ENCODE measurements around the gene CHMP2A. TPM values are rescaled to one million over a fixed set of nuclear protein-coding genes. Genes with fewer than 3 reads are reported as not detected.

Gene CHMP2A
- polyA plus RNA-seq, 1 donor from 2014 or later = 189 TPM

GRCh38 chr19:58548859-58549663, 5.8 kb downstream of the CHMP2A start:
- Histone ChIP-seq H3F3A (ENCODE audit: insufficient read depth, low read length, poor library complexity, severe bottlenecking) (peaks cover 5% of the 10 kb centered on the region), H3K4me2 (ENCODE audit: low read length) (no peak overlapping the region), H3K79me2 (replicated peaks; ENCODE audit: insufficient read depth, low read length) (peaks cover 33% of the 10 kb centered on the region), H3K27me3 (ENCODE audit: insufficient read depth, low read depth, low read length) (no peaks in the 10 kb centered on the region), H3K4me3 (ENCODE audit: low read length) (no peak overlapping the region), H3K36me3 (ENCODE audit: insufficient read depth, low read length) (peaks cover 3% of the 10 kb centered on the region), H3K9me2 (ENCODE audit: insufficient read depth, low read length) (no peaks in the 10 kb centered on the region), H2AFZ (ENCODE audit: low read depth, low read length) (no peak overlapping the region), H3K9ac (ENCODE audit: low read length) (no peak overlapping the region), H3K27ac (ENCODE audit: low read length) (no peak overlapping the region), H3K9me3 (ENCODE audit: low read length) (no peaks in the 10 kb centered on the region), H4K20me1 (ENCODE audit: insufficient read depth) (peaks cover 39% of the 10 kb centered on the region)
- TF ChIP-seq RAD21 (conservative IDR thresholded peaks at IDR 0.05) (no peak), EZH2 (IDR thresholded peaks at IDR 0.05; ENCODE audit: borderline replicate concordance, insufficient read depth, low read length, poor library complexity, severe bottlenecking) (no peak), TAF1 (IDR thresholded peaks at IDR 0.05; ENCODE audit: low read depth) (no peak), SMC3 (conservative IDR thresholded peaks at IDR 0.05; ENCODE audit: poor library complexity) (no peak), REST (IDR thresholded peaks at IDR 0.05; ENCODE audit: borderline replicate concordance) (no peak), POLR2AphosphoS5 (IDR thresholded peaks at IDR 0.05) (no peak), CTCF (IDR thresholded peaks at IDR 0.05; ENCODE audit: poor library complexity, severe bottlenecking) (no peak), MXI1 (conservative IDR thresholded peaks at IDR 0.05; ENCODE audit: poor library complexity, severe bottlenecking) (no peak), EP300 (conservative IDR thresholded peaks at IDR 0.05; ENCODE audit: poor library complexity, severe bottlenecking) (no peak)

- Histone ChIP-seq H3K4me3 (ENCODE audit: low read length) (peak overlapping the region; percentile 96), H3F3A (ENCODE audit: insufficient read depth, low read length, poor library complexity, severe bottlenecking) (no peaks in the 10 kb centered on the region), H3K36me3 (ENCODE audit: insufficient read depth, low read length) (peaks cover 3% of the 10 kb centered on the region), H3K9ac (ENCODE audit: low read length) (no peak overlapping the region), H3K79me2 (replicated peaks; ENCODE audit: insufficient read depth, low read length) (peaks cover 33% of the 10 kb centered on the region), H4K20me1 (ENCODE audit: insufficient read depth) (peaks cover 39% of the 10 kb centered on the region), H3K27ac (ENCODE audit: low read length) (no peak overlapping the region), H3K9me3 (ENCODE audit: low read length) (no peaks in the 10 kb centered on the region), H3K9me2 (ENCODE audit: insufficient read depth, low read length) (no peaks in the 10 kb centered on the region), H3K27me3 (ENCODE audit: insufficient read depth, low read depth, low read length) (no peaks in the 10 kb centered on the region), H2AFZ (ENCODE audit: low read depth, low read length) (no peak overlapping the region), H3K4me2 (ENCODE audit: low read length) (no peak overlapping the region)
- no peak for TF ChIP-seq POLR2AphosphoS5 (IDR thresholded peaks at IDR 0.05)
- TF ChIP-seq EZH2 (IDR thresholded peaks at IDR 0.05; ENCODE audit: borderline replicate concordance, insufficient read depth, low read length, poor library complexity, severe bottlenecking) = no peak
- TF ChIP-seq REST (IDR thresholded peaks at IDR 0.05; ENCODE audit: borderline replicate concordance) = no peak
- TF ChIP-seq SMC3 (conservative IDR thresholded peaks at IDR 0.05; ENCODE audit: poor library complexity) = no peak
- no peak for TF ChIP-seq MXI1 (conservative IDR thresholded peaks at IDR 0.05; ENCODE audit: poor library complexity, severe bottlenecking)
- no peak for TF ChIP-seq CTCF (IDR thresholded peaks at IDR 0.05; ENCODE audit: poor library complexity, severe bottlenecking)
- no peak for TF ChIP-seq RAD21 (conservative IDR thresholded peaks at IDR 0.05)
- TF ChIP-seq EP300 (conservative IDR thresholded peaks at IDR 0.05; ENCODE audit: poor library complexity, severe bottlenecking) = no peak
- TF ChIP-seq TAF1 (IDR thresholded peaks at IDR 0.05; ENCODE audit: low read depth) = no peak
Measured at GRCh38 chr19:58547323-58548312, 7.3 kb downstream of the CHMP2A start.
